Vagina (tissue), 2 donors: ENCODE measurements around the gene KRT13.

Experiments used
- CTCF ChIP-seq, 3 experiments: fragments of 450-650 bp in 2 of 3; fragments of 200-600 bp in 1 of 3; sonication (generic) in 1 of 3; IDR thresholded peaks; one replicate each; pipeline ENCODE4 v1.5.1; 2017 to 2019; ENCODE audit warnings: antibody characterized with exemption in 3 of 3, mild to moderate bottlenecking in 2 of 3, moderate library complexity in 2 of 3
- POLR2A ChIP-seq, 2 donors: fragments of 450-650 bp; IDR thresholded peaks; one replicate each; pipeline ENCODE4 v1.6.1; 2017; ENCODE audit warnings: antibody characterized with exemption in 2 of 2, mild to moderate bottlenecking in 2 of 2, moderate library complexity in 2 of 2
- POLR2AphosphoS5 ChIP-seq, 2 donors: sonication (generic); formaldehyde crosslinking; IDR thresholded peaks; one replicate each; pipeline ENCODE4 v1.9.0; 2017; ENCODE audit warnings: antibody characterized with exemption in 2 of 2, mild to moderate bottlenecking in 2 of 2, low read depth in 1 of 2; ENCODE audit not compliant: insufficient read depth in 1 of 2

GRCh38 chr17:41490000-41490990 is 15.1 kb downstream of the KRT13 start:
- TF ChIP-seq POLR2A (IDR thresholded peaks at IDR 0.05) = no peak
- TF ChIP-seq CTCF (IDR thresholded peaks at IDR 0.05) = no peak
- TF ChIP-seq POLR2AphosphoS5 (IDR thresholded peaks at IDR 0.05; ENCODE audit: insufficient read depth in 1 of 2, low read depth in 1 of 2) = no peak
